Middle frontal gyrus (tissue), 1 donor: Measurements from ENCODE around the gene UBTD1.
"Not testable (repeated sequence)": the region's sequence is repeated elsewhere in the genome, so short reads cannot be mapped to it uniquely, and the experiment has no call there.

Experiments
- DNase-seq: peaks from one replicate; pipeline ENCODE4 v3.0.0-alpha.2; 2015; ENCODE audit warnings: low spot score; ENCODE audit errors: extremely low spot score

Gene UBTD1

DNA sequence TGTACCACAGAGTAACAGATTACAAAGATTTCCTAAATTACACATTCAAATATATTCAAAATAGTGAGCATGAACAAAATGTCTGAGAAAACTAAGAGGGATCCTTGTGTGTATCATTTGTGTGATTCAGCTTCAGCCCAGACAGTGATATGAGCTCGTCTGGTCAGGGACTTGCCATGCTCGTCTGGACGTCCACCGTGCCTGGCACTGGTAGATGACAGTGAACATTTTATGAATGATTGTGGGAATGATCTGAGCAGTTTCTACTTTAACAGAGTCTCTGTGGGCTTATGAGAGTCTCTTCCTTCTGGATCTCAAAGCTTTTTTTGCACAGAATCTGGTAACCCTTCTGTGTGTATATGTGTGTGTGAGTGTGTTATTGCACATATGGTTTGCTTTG lies 39.7 kb downstream of the UBTD1 start:
- DNase-seq = no peak

DNA sequence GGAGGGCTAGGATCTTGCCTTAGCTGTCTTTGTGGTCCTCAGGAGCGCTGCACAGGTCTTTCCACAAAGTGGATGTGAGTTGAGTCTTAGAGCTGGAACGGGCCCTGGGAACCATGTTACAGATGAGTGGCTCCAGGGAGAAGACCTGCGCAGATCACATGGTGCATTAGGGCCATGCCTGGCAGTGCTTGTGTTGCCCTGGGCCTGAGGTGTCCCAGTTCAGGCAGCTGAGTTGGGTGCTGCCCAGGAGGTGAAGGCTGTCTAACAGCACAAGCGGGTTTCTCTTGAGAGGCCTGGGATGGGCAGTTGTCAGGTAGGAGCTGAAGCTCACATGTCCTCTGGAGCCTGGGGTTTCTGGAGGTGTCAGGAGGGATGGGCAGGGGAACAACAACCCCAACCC lies 40.1 kb downstream of the UBTD1 start:
- no peak for DNase-seq

DNA sequence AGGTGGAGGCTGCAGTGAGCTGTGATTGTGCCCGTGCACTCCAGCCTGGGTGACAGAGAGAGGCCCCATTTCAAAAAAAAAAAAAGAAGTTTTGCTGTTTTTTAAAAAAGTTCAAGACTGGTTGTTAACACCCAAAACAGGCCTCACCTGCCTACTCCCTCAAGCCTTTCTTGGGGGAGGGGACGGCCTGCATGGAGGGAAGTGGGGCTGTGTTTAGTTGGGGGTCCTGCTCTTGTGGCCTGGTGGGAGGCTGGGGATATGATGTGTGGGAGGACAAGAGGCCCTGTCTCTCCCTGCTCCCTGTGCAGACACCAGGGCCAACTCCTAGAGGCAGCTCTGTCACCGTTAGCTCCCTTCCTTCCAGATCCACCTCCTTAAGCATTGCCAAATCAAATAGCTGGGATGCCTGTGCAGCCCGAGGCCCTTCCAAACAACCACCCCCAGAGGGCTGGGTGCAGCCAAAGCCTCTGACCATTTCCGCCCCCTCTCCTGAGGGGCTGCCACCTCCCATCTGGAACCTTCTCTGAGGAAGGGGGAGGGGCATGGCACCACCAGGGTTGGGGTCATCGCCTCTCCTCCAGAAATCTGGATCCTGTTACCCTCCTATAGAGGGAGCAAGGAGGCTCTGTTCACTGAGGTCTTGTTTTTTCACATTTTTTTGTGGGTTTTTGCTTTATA lies 40.9 kb downstream of the UBTD1 start:
- no peak for DNase-seq

DNA sequence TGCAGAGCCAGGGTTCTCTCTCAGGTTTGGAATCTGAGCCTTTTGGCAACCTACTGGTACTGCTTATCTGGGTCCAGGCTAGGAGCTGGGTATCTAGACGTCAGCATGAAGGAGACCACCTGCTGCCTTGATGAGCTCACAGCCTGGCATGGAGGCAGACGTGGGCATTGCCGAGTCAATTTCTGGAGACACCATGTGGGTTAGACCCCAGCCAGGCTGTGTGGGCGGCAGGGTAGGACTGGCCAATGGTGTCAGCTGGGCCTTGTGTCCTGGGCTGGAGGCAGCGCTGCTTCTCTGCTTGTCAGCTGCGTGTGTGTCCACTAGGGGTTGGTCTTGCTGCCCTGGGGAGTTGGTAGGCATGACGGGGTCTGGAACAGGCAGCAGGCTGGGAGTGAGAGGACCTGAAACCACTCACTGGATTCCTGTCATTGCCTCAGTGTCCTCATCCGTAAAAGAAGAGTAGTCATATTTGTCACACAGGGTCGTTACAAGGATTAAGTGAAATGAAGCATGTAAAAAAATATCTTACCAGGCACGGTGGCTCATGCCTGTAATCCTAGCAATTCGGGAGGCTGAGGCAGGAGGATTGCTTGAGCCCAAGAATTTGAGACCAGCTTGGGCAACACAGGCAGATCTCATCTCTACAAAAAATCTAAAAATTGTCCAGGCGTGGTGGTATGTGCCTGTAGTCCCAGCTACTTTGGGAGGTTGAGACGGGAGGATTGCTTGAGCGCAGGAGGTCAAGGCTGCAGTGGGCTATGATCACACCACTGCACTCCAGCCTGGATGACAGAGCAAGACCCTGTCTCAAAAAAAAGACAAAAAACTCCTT lies 42.2 kb downstream of the UBTD1 start:
- no peak for DNase-seq

DNA sequence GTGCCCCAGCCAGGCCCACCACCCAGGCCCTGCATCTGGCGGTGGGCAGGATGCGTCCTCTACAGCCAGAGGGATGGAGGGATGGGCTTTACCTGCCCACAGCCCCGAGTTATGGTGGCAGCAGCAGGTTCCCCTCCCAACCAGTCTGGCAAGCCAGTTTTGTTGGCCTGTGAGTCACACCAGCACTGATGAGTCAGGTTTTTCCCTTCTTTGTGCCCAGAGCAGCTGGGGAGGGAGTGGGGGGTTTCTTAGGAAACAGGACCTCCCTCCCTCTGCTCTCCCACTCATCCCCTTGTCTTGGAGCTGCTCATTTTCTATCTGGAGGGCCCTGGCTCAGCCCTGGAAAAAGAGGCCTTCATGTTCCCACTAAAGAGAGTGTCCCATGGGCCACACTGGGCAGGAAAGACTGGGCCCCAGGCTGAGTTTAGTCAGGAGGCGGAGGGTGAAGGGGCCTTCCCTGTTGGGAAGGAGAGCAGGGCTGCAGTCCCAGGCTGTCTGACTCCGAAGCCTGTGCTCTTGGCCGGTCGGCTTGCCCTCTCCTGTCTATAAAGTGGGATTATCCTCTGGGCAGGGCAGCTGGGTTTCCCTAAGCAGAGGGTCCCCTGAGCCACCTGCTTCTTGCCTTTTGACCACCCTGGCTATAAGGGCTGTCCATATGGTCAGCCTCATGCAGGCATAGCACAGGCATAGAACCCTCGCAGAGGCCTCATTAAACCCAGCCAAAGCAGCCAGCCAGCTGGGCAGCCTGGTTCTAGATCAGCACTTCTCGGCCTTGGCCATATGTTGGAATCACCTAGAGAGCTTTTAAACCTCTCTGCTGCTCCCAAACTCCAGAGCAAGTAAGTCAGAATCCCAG lies 43.7 kb downstream of the UBTD1 start:
- peak; percentile 6 for DNase-seq

DNA sequence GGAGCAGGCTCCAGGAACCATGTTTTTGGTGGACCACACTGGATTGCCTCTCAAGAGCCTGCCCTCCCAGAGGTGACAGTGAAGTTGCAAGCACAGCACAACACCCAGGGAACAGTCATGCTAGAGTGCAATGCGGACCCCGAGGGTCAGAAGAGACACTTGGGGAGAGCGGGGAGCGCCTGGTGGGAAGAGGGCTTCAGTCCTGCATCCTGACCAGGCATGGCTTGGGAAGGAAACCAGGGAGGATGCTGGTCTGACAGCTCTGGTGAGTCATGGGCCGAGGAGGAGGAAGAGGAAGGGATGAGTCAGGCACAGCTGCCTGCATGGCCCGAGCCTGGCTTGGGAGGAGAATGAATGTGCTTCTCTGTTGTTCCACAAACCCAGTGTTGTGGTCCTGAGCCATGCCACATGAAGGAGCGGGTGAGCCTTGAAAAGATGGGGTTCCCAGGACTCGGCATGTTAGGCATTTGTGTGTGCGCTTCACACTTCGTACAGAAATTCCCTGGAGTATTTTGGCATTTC lies 44.4 kb downstream of the UBTD1 start:
- DNase-seq = peak; percentile 76

DNA sequence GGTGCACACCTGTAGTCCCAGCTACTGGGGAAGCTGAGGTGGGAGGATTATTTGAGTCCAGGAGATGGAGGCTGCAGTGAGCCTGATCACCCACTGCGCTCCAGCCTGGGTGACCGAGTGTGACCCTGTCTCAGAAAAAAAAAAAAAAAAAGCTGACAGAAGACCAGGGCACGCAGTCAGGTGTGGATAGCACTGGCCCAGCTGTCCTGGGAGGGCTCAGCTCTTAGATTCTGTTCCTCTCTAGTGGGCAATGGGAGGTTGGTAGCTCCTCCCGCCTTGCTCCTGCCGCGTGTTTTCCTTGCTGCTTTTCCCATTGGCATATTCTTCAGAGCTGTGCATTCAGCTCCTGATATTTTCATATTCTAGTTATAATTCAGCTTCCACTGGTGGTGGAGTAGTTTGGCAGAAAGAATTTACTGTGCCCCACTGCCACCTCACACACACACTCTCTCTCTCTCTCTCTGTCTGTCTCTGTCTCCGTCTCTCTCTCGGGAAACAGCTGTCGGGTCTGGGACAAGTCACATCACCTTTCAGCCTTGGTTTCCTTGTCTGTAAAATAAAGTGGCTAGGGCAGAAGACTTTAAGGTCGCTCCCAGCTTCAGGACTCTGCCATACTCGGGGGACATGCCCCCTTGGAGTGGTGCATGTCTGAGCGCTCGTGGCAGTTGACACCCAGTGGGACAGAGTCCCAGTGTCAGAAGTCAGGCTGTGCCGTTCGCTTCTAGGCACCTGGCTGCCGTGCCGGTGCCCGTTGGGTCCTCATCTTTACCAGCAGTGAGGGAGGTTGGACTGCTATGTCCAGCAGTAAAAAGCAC lies 47.9 kb downstream of the UBTD1 start:
- no peak for DNase-seq

DNA sequence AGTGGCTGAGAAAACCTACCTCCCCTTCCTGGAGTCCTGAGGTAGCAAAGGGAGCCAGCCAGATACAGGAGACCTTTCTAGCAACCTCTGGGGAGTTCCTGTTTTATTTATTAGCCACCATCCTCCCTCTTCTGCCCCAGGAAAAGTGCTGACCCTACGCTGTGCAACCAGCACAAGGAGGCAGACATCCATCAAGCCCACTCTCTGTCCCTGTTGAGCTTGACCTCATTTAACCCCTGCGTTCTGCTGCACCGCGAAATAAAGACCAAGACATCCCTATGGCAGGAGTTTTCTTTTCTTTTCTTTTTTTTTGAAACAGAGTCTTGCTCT lies 48.5 kb downstream of the UBTD1 start:
- no peak for DNase-seq

DNA sequence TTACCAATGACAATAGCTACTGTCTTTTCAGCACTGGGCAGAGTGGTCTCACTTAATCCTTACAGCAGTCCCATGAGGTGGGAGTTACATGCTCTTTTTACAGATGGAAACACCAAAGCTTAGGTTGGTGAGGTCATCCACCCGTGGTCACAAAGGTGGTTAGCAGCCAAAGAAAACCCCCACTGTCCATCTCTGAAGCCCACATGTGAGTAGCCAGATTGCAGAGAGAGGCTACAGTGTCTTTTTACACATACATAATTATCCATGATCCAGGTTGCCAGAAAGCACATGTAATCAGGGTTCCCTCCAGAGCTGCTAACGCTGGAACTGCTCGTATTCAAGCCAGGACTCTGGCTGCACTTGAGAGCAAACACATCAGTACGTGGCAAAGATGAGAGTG lies 49.2 kb downstream of the UBTD1 start:
- no peak for DNase-seq

DNA sequence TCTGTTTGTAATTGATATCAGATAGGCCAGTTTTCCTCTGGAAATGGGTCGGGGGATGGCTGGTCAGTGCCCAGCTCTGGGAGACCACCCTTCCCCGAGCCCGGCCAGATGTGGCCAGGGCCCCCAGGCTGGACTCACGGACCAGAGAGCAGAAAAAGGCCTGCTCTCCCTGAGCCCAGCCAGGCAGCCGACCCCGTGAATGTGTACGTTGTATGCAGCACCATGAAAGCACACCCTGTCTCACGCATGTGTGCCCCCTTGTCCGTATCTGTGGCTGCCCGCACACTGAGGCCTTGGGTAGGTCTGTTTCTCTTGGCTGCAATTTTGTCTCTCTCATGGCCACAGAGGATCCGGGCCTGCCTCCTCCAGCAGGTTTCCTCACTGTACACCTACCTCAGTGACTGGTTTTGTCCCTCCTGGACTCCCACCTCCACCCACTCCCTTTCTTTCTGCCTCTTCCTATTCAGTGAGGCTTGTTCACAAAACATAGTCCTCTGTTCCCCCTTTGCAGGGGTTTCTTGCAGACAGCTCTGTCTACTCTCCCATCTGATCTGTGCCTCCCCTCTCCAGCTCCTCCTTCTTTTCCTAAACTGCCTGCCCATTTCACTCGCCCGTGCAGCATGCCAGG lies 50.2 kb downstream of the UBTD1 start:
- no peak for DNase-seq

DNA sequence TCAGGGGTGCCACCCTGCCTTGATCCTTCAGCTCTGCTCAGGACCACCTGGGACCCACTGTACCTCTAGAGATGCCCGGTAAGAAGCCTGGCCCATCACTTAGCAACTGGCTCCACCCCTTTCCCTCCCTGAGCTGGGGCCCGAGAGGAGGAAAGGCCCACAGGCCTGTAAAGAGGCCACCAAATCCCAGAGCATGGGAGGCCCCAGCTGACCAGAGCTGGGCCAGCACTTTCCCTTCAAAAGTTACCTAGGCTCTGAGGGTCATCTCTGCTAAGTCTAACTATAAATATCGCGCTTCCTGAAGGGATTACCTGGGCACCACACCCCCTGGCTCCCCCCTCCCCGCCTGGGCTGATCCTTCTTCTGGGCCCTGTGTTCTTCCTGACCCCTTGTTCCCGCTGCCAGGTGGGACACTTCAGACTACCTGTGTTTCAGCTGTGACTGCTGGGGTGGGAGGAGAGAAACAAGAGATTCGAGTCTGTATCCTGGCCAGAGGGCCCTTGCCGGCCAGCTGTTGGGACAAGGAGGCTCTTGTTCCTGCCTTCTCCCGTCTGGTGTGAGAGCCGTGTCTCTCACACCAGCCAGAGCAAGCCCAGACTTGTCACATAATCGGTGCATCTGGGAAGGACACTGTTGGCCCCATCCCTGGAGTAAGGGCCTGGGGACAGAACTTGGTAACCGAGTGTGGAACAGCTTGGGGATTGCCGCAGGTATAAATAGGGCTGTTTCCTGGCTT lies 51.0 kb downstream of the UBTD1 start:
- peak; percentile 11 for DNase-seq

DNA sequence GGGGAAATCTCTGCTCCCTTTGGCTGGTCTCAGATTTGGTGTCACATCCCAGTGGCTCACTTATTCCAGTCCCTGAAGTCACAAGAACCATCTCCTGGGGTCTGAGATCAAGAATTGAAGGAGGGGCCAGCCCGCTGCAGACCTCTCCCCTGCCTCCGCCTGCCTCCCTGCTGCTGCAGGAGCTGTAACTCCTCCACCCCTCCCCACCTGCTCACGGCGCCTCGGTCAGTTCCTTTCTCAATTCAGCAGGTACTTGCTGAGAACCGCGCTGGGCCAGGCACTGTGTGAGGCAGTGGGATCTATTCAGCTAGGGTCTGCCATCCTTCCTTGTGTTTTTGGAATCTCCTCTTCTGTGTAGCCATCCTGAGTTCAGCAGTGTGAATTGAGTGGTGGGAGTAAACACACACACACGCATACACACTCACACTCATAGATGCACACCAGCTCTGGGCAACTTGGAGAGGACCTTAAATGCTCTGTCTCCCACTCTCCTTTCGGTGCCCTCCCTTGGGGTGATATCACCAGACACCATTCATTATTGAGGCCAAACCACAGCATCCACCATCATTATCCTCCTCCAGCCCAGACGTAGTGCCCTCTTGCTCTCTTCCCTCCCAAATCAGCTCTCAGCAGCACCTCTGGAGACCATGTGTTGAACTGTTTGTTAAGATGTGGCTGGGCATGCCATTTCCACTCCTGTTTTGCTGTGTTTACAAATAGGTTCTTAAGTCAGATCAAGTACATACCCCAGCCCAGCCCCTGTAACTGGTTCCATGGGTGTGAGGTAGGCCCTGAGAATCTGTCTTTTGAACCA lies 51.8 kb downstream of the UBTD1 start:
- DNase-seq = no peak

DNA sequence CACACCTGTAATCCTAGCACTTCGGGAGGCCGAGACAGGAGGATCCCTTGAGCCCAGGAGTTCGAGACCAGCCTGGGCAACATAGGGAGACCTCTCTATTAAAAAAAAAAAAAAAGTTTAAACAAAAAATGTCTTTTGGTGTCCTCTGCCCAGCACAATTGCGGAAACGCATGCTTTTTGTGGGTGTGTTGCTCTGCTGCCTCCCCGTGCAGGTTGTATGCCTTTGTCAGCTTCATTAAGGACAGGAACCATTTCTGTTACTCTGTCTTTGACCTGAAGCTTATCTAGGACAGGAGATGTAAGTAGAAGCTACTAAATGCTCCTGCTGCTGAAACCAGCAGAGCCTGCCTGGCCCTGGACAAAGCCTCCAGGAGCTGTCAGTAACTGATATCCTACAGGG lies 52.5 kb downstream of the UBTD1 start:
- DNase-seq = no peak

DNA sequence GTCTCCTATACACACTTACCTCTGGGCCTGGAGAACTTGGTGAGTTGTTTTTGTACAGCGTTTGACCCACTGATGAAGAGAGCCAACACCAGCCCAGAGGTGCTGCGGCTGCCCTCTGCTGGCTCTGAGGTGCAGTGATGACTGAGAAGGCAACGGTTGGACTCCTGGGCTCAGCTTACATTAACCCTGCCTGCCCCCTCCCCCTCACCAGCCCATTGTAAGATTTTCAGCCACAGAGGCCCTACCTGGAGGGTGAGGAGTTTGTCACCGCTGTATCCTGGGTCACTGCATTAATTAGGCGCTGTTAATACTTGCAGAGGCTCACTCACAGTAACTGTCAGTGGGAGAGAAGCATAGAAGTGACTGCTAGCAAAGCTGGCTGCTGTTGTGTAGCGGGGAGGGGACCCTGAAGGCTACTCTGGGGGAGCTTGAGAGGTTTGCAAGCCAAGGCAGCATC lies 54.9 kb downstream of the UBTD1 start:
- DNase-seq = peak; percentile 26

DNA sequence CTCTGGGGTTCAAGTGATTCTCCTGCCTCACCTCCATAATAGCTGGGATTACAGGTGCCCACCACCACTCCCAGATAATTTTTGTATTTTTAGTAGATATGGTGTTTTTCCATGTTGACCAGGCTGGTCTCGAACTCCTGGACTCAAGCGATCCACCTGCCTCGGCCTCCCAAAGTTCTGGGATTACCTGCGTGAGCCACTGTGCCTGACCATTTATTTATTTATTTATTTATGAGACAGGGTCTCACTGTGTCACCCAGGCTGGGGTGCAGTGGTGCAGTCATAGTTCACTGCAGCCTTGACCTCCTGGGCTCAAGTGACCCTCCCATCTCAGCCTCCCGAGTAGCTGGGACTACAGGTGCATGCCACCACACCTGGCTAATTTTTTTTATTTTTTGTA lies 55.6 kb downstream of the UBTD1 start:
- DNase-seq = not testable (repeated sequence)

DNA sequence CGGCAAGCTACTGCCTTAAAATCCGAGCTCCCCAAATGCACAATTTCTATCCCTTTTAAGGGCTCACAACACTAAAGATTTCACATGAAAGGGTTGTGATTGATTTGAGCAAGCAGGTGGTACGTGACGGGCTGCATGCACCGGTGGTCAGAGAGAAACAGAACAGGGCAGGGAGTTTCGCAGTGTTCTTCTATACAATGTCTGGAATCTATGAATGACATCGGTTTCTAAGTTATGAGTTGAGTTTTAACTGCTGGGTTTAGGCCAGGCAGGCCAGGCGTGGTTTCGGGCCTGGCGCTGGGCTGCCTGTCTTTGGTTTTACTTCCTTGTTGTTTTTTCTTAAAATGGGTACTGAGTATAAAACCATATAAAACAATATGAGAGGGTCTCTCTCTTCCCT lies 56.8 kb downstream of the UBTD1 start:
- DNase-seq = not testable (repeated sequence)

DNA sequence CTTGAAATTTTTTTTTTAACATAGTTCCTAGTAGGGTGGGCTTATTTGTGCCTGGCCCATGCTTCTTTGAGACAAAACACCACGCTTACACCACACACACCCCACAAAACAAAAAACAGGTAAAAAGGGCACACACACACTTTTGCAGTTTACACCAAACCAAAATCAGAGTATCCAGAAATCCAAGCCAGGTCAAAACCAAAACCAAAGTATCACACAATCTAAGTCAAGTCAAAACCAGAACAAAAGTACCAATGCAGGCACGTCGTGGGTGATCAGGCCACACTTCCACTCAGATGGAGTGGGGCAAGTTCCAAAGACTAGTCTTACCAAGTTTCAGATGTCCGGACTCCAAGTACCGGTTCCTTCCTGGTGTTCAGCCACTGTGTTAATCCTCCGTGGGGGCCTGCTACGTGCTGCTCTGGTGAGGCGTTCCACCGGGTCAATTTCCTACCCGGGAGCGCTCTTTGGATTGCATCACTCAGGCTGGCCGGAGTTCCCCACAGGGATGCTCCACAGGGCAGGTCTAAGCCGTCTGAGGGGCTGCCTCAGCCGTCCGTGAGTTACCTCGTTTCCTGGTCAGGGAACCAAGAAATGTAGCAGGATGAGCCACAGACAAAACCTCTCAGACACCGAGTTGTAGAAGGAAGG lies 62.1 kb downstream of the UBTD1 start:
- not testable (repeated sequence) for DNase-seq

DNA sequence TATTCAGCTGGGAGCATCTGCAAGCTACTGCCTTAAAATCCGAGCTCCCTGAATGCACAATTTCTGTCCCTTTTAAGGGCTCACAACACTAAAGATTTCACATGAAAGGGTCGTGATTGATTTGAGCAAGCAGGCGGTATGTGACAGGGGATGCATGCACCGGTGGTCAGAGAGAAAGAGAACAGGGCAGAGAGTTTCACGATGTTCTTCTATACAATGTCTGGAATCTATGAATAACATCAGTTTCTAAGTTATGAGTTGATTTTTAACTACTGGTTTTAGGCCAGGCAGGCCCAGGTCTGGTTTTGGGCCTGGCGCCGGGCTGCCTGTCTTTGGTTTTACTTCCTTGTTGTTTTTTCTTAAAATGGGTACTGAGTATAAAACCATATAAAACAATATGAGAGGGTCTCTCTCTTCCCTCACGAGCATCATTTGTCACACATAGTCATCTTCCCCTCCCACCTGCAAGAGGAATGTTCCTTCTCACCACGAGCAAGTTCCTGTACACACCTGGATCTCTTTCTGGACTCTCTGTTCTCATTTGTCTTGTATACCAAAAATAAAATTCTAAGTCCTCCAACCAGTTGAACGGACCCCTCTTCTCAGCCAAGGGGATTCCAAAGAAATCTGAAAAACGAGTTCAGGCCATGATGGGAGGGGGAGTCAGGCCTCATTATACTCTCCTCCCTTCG lies 62.8 kb downstream of the UBTD1 start:
- not testable (repeated sequence) for DNase-seq
